IgD-negative memory B cell (primary cell): Measurements from ENCODE around the gene SNN. TPM values are rescaled to one million over a fixed set of nuclear protein-coding genes. Genes with fewer than 3 reads are reported as not detected.

Experiments used
- H3K27ac Mint-ChIP-seq, 3 donors: one replicate each; pipeline ENCODE4 v1.8.0; 2020 to 2022; ENCODE audit warnings: mild to moderate bottlenecking in 3 of 3, mixed read lengths in 3 of 3, moderate library complexity in 1 of 3
- H3K27me3 Mint-ChIP-seq: one replicate; pipeline ENCODE4 v1.8.0; 2021; ENCODE audit warnings: mixed read lengths
- H3K36me3 Mint-ChIP-seq: one replicate; pipeline ENCODE4 v1.8.0; 2020; ENCODE audit warnings: mild to moderate bottlenecking, mixed read lengths
- H3K4me1 Mint-ChIP-seq, 3 donors: one replicate each; pipeline ENCODE4 v1.8.0; 2020 to 2022; ENCODE audit warnings: mixed read lengths in 3 of 3, mild to moderate bottlenecking in 1 of 3
- H3K4me3 Mint-ChIP-seq, 4 donors: one replicate each; pipeline ENCODE4 v1.8.0; 2020 to 2022; ENCODE audit warnings: mild to moderate bottlenecking in 4 of 4, mixed read lengths in 4 of 4, moderate library complexity in 3 of 4
- H3K9me3 Mint-ChIP-seq, 3 donors: one replicate each; pipeline ENCODE4 v1.8.0; 2020 to 2021; ENCODE audit warnings: mixed read lengths in 3 of 3, mild to moderate bottlenecking in 1 of 3
- polyA plus RNA-seq: library from polyadenylated mRNA; unstranded; fragments of 300-500 nt; fragmentation: Illumina TruSeq; gene quantifications from one replicate; pipeline ENCODE4 v1.2.3, GENCODE V29; 2021

The SNN gene
- polyA plus RNA-seq, 1 donor from 2014 or later: 60.9 TPM

GRCh38 chr16:11666103-11667055, 1.9 kb upstream of the SNN start:
- peak overlapping the region; percentile 81 to 84 (median 82) for H3K27ac Mint-ChIP-seq
- H3K36me3 Mint-ChIP-seq: peaks cover 1% of the 10 kb centered on the region
- no peaks in the 10 kb centered on the region for H3K27me3 Mint-ChIP-seq
- no peaks in the 10 kb centered on the region for H3K9me3 Mint-ChIP-seq
- peaks cover 28 to 42% (median 29%) of the 10 kb centered on the region in 3 donors for H3K4me1 Mint-ChIP-seq
- H3K4me3 Mint-ChIP-seq: peak overlapping the region; percentile 72 to 88 (median 80)

DNA sequence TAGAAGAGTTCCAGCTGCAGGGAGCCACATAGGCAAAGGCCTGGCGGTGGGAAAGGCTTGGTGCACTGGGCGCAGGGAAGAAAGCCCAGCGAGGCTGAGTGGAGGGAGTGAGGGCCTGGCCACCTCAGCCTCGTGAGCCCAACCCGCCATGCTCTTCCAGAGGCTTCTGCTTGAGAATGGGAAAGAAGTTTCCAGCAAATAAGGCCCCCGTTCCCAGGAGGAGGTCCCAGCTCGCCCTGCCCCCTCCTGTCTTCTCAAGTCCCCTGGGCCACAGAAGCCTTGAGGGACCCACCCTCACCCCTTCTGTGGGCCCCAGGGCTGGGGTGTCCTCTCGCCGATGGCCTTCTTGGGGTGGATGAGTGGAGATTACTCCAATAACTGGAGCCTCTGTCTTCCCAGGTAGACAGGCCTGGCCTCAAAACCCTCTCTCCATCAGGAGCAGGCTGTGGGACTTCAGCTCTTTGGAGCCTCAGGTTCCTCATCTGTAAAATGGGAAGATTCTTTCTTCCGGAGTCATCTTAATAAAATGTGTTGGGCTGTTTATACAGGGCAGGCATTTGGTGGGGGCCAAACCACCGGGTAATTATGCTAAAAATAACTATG, 933 bp upstream of the SNN start:
- Mint-ChIP-seq H3K27ac (peak overlapping the region; percentile 14 to 82 (median 19)), H3K27me3 (no peaks in the 10 kb centered on the region), H3K9me3 (no peaks in the 10 kb centered on the region), H3K4me1 (peaks cover 33 to 48% (median 38%) of the 10 kb centered on the region in 3 donors), H3K4me3 (peak overlapping the region; percentile 72 to 88 (median 82)), H3K36me3 (peaks cover 1% of the 10 kb centered on the region)

DNA sequence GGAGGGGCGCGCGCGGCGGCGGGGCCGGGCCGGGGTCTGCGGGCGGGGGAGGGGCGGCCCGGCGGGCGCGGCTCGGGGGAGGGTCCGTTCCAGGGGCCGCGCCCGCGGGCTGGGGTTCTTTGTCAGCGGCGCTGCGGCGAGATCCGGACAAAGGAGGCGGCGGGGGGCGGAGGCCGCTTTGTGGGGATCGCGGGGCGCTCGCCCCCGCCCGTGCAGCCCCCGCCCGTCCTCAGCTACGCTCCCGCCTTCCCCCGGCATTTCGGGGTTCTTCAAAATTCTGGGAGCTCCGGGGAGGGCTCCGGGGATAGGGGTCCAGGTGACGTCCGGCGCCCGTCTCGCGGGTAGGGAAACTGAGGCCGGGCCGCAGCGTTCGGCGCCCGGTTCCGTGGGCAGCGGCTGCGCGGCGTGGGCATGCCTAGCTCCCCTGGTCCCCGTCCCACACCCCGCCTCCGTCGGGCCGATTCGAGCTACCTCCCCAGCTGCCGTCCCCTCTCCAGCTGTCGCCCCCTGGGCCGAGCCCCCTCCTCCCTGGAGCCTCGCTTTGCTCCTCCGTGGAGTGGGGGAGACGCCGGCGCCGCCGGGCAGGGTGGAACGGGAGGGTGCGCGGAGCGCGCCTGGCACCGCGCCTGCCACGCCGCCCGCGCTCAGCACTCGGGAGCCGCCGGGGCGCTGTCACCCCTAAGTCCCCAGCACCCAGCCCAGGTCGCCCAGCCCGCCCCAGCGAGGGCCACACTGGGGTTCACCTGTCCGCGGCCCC, 546 bp downstream of the SNN start:
- Mint-ChIP-seq H3K4me1 (peaks cover 43 to 55% (median 50%) of the 10 kb centered on the region in 3 donors), H3K27me3 (no peaks in the 10 kb centered on the region), H3K36me3 (peaks cover 7% of the 10 kb centered on the region), H3K9me3 (no peaks in the 10 kb centered on the region), H3K27ac (peak overlapping the region; percentile 97 to 100 (median 98)), H3K4me3 (peak overlapping the region; percentile 90 to 100 (median 96))

DNA sequence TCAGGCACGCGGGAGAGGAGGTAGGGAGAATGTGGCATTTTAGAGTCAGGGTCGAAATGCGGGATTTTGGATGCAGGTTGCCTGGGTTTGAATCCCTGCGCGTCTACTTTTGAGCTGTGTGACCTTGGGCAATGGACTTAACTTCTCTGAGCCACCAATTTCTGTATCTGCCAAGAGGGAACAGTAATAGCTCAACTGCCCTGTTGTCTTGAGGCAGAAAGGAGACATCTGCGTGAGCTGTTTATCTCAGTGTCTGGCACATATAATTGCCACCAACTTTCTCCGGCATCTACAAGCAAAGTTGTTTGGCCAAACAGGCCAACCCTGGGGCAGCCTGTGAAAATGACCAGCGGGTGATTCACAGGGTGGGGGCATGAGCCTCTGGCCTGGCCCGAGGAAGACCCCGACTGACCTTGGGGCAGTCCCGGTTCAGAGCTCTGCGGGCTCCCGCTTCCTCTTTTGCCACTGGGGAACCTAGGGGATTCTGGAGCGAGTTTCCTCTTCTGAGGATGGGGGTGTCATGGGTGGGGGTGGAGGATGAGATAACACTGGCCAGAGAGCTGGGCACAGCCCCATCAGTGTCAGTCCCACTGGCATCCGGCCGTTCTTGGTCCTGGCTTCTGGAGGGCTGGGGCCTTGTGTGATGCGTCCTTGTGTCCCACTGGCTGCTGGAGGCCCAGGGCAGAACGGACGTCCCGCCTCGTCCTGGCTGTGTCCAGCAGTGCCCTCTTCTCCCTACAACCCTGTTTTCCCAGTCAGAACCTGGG, 1.3 kb downstream of the SNN start:
- no peaks in the 10 kb centered on the region for H3K27me3 Mint-ChIP-seq
- H3K4me1 Mint-ChIP-seq: peaks cover 41 to 53% (median 52%) of the 10 kb centered on the region in 3 donors

DNA sequence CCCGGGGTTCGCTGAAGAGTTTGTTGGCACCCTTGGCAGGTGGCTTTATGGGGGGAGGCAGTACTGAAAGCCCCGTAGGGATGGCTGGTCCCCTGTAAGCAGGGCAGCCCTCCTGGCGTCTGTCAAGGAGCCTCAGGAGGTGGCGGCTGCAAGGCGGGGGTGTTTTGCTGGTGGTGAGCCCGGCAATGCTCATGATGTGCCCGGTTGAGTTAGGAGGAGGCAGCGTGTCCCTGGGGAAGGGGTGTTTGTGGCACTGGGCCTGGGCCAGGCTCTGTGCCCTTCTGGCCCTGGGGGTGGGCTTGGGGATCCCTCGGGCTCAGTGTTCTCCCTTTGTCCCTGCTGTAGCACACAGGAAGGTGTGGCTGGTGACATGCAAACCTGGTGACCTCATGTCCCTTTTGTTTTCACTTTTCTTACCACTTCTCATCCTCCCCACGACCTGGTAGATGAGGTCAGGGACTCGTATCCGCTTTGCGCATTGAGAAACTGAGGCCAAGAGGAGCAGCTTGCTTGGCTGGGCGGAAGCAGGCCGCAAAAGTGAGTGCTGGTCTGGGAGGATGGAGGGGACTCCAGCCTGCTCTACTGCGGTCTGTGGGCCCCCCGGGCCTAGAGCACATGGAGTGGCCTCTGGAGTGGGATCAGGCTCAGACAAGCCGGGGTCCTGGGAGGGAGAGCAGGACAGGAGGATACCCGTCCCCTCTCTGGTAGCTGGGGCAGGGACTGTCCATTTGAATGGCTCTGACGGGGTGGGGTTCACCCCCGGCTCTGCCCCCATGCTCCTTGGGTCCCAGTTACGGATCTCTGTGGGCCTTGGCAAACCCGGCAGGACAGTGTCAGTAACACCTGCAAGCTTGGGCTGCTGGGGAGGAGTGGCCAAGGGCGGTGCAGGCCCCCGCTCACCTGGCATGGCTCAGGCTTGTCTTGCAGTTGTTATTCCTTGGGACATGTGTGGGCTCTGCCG, 2.2 kb downstream of the SNN start:
- Mint-ChIP-seq H3K4me1 (peaks cover 42 to 51% (median 48%) of the 10 kb centered on the region in 3 donors), H3K27ac (peak overlapping the region; percentile 97 to 100 (median 98))

More for the DNA sequence above, 1.3 kb downstream of the SNN start:
- H3K36me3 Mint-ChIP-seq: peaks cover 7% of the 10 kb centered on the region
- H3K4me3 Mint-ChIP-seq: peak overlapping the region; percentile 90 to 100 (median 96)
- H3K27ac Mint-ChIP-seq: peak overlapping the region; percentile 97 to 100 (median 98)
- no peaks in the 10 kb centered on the region for H3K9me3 Mint-ChIP-seq

GRCh38 chr16:11671271-11671670, 3.0 kb downstream of the SNN start:
- peak overlapping the region; percentile 32 to 100 (median 98) for H3K27ac Mint-ChIP-seq
- peak overlapping the region; percentile 90 to 100 (median 96) for H3K4me3 Mint-ChIP-seq
- peaks cover 40 to 53% (median 45%) of the 10 kb centered on the region in 3 donors for H3K4me1 Mint-ChIP-seq

More for the DNA sequence above, 2.2 kb downstream of the SNN start:
- Mint-ChIP-seq H3K9me3 (no peaks in the 10 kb centered on the region), H3K36me3 (peaks cover 7% of the 10 kb centered on the region), H3K27me3 (no peaks in the 10 kb centered on the region), H3K4me3 (peak overlapping the region; percentile 90 to 100 (median 96))

DNA sequence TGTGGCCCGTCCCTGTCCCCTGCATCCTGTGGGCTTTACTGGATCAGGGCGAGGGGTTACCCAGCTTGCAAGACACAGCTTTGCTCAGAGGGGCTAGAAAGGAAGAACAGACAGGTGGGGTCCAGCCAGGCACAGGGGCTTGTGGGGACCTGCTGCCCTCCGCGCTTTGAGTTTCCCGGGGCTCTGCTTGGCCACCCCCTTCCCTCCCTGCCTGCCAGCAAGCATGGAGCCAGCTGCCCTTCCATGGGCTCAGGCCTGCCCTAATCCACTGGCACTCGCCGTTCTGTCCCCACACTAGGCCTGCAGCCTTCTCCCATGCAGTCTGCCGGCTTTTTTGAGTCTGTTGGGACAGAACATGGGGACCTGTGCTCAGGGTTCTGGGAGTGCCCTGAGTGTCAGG, 3.4 kb downstream of the SNN start:
- Mint-ChIP-seq H3K27ac (peak overlapping the region; percentile 32 to 100 (median 88)), H3K36me3 (peaks cover 7% of the 10 kb centered on the region), H3K9me3 (no peaks in the 10 kb centered on the region), H3K4me1 (peaks cover 39 to 55% (median 48%) of the 10 kb centered on the region in 3 donors), H3K4me3 (peak overlapping the region; percentile 90 to 100 (median 96)), H3K27me3 (no peaks in the 10 kb centered on the region)

More at GRCh38 chr16:11671271-11671670, 3.0 kb downstream of the SNN start:
- Mint-ChIP-seq H3K36me3 (peaks cover 7% of the 10 kb centered on the region), H3K27me3 (no peaks in the 10 kb centered on the region), H3K9me3 (no peaks in the 10 kb centered on the region)

GRCh38 chr16:11672206-11673090, 4.2 kb downstream of the SNN start:
- Mint-ChIP-seq H3K27me3 (no peaks in the 10 kb centered on the region), H3K36me3 (peaks cover 7% of the 10 kb centered on the region), H3K4me1 (peaks cover 42 to 61% (median 56%) of the 10 kb centered on the region in 3 donors), H3K4me3 (peak overlapping the region; percentile 90 to 100 (median 96)), H3K27ac (peak overlapping the region; percentile 88 to 100 (median 98)), H3K9me3 (no peaks in the 10 kb centered on the region)

DNA sequence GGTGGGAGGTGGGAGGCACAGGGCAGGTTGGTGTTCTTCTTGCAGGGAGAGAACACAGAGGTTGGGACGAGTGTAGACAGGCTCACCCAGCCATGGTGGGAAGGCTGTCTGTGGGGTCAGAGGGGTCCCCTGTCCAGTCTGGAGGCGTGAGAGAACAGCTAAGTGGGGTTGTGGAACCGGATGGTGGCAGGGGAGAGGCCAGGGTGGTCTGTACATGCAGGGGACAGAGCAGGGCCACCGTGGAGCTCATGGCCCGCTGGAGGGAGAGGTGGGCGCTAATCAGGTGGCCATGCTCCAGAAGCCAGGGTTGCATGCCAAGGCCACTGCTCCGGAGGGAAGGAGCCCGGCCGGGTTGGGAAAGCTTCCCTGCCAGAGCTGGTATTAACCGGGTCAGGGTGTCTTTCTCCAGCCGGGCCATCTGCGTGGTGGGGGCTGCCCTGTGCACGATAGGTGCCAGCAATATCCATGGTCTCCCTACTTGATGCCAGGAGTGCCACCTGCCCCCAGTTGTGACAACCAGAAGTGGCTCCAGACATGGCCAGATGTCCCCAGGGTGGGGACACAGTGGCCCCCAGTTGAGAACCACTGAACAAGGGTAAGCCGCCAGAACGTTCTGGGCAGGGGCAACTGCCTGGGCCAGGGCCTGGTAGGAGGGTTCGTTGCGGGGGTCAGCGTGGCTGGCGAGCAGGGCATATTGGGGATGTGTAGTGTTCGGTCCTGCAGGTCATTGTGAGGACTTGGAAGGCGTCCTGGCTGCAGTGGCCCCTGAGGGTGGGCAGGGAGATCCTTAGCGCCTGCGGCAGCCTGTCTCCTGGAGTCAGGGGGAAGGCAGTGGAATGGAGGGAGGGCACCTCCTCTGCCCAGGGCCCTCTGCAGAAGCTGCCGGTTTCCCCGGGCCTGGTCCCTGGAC, 5.1 kb downstream of the SNN start:
- Mint-ChIP-seq H3K27ac (peak overlapping the region; percentile 88 to 100 (median 98)), H3K9me3 (no peaks in the 10 kb centered on the region), H3K4me3 (peak overlapping the region; percentile 90 to 100 (median 96)), H3K36me3 (peaks cover 10% of the 10 kb centered on the region), H3K4me1 (peaks cover 46 to 70% (median 63%) of the 10 kb centered on the region in 3 donors), H3K27me3 (no peaks in the 10 kb centered on the region)

DNA sequence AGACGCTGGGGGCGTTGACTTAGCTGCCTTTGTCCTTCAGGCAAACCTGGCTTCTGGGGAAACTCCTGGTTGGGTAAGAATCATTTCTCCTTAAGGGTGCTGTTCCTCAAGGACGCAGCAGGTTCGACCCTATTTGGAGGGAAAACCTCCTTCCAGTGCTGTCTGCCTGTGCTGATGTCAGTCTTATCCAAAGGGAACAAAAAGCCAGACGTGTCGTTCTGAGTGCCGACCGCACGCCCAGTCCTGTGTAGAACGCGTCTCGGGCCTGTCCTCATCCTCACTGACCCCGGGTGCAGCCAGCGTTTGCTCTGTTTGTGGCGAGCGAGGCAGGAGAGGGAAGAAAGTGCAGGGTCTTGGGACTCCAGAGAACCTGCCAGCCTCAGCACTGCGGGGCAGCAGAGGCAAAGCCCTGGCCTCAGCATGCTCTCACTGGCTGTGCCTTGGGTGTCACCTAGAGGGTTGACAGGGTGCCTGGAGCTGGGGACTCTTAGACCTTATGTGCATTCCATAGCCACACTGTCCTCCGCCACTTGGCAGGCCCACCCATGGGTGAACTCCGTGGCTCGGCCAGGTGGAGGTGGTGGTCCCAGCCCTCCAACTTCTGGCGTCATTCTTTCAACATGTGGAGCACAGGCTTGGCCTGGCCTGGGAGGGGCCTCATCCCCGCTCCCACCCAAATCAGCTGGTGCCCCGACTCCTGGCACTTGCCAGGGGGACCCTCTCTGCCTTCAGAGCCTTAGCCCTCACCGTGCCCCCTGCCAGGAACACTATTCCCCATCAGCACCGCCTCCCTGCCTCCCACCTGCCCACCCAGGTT, 6.0 kb downstream of the SNN start:
- Mint-ChIP-seq H3K4me3 (peak overlapping the region; percentile 38 to 100 (median 68)), H3K4me1 (peaks cover 50 to 77% (median 70%) of the 10 kb centered on the region in 3 donors), H3K27me3 (no peaks in the 10 kb centered on the region), H3K27ac (peak overlapping the region; percentile 73 to 100 (median 95)), H3K9me3 (no peaks in the 10 kb centered on the region), H3K36me3 (peaks cover 12% of the 10 kb centered on the region)
